ENCODE measurements around the gene VEZT.

Gene VEZT

DNA sequence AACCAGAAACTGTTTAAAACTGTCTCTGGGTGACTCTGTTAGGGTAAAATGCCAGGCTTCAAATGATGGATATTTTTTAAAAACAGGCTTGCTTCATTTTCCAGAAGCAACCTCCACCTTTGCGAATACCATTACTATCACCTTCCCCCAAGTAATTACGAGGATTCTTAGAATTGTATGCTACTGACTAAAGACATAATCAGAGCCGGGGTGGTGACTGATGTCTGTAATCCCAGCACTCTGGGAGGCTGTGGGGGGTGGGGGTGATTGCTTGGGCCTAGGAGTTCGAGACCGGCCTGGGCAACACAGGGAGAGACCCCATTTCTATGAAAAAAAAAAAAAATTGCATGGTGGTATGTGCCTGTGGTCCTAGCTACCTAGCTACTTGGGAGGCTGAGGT lies 38.6 kb upstream of the VEZT start:
- no peak for TF ChIP-seq ZFX (IDR thresholded peaks at IDR 0.05)
- TF ChIP-seq, protein P1, sequence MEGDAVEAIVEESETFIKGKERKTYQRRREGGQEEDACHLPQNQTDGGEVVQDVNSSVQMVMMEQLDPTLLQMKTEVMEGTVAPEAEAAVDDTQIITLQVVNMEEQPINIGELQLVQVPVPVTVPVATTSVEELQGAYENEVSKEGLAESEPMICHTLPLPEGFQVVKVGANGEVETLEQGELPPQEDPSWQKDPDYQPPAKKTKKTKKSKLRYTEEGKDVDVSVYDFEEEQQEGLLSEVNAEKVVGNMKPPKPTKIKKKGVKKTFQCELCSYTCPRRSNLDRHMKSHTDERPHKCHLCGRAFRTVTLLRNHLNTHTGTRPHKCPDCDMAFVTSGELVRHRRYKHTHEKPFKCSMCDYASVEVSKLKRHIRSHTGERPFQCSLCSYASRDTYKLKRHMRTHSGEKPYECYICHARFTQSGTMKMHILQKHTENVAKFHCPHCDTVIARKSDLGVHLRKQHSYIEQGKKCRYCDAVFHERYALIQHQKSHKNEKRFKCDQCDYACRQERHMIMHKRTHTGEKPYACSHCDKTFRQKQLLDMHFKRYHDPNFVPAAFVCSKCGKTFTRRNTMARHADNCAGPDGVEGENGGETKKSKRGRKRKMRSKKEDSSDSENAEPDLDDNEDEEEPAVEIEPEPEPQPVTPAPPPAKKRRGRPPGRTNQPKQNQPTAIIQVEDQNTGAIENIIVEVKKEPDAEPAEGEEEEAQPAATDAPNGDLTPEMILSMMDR (conservative IDR thresholded peaks at IDR 0.05): no peak
- no peak overlapping the region for H3K27ac ChIP-seq

DNA sequence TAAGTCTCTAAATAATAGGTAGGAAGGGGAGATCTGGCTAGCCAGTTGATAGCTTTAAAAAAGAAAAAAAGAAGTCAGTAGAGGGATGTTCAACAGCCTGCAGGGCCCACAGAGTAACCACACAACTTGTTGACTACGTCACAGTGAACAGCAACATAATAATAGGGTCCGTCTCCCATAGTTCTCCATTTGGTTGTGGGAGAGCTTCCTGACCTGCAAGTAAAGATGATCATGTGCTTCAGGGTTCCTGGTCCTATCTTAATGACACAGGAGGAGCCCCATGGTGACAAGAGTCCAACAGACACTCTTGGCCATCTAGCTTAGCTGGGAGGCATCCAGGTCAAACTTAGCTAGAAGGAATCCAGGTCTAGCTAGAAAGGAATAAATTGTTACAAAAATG lies 36.5 kb upstream of the VEZT start:
- TF ChIP-seq, protein P1 (conservative IDR thresholded peaks at IDR 0.05): no peak
- no peak for TF ChIP-seq ZFX (IDR thresholded peaks at IDR 0.05)

GRCh38 chr12:95182868-95183415 lies 34.7 kb upstream of the VEZT start:
- TF ChIP-seq, protein P1 (conservative IDR thresholded peaks at IDR 0.05): no peak
- H3K27ac ChIP-seq: no peak overlapping the region

More for the DNA sequence above, 36.5 kb upstream of the VEZT start:
- no peak overlapping the region for H3K27ac ChIP-seq

DNA sequence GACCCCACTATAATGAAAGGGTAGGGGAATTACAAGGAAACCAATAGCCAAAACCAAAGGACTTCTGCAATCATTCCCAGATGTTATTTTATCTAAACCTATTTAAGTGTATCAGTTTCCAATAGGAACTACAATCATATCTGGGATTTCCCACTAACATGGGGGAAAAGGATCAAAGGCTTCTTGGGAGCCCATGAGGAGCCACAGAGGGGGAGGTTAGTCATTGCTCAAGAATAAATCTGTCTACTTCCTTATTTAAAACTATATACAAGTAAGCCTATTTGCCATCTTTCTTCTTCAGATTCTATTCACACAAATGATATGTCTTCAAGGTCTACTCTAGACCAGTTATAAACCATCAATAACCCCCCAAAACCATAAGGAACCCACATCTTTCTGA lies 33.5 kb upstream of the VEZT start:
- no peak for TF ChIP-seq ZFX (IDR thresholded peaks at IDR 0.05)
- TF ChIP-seq, protein P1 (conservative IDR thresholded peaks at IDR 0.05): no peak
- no peak overlapping the region for H3K27ac ChIP-seq

DNA sequence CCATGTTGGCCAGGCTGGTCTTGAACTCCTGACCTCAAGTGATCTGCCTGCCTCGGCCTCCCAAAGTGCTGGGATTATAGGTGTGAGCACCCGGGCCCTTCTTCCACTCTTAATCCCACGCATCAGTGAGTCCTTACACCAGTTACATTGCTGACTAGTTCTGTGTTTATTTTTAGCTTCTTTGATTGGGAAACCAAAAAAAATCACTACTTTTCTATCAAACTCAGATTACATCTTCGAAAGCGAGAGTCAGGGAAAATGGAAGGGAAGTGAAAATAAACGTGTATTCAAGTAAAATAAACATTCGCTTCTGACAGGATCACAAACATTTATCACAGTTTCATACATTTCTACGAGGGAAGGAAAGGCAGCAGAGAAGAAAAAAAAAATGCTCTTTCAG lies 32.5 kb upstream of the VEZT start:
- no peak for TF ChIP-seq ZFX (IDR thresholded peaks at IDR 0.05)
- TF ChIP-seq, protein P1 (conservative IDR thresholded peaks at IDR 0.05): no peak

GRCh38 chr12:95185854-95186253 lies 31.8 kb upstream of the VEZT start:
- no peak overlapping the region for H3K27ac ChIP-seq
- no peak for TF ChIP-seq ZFX (IDR thresholded peaks at IDR 0.05)
- TF ChIP-seq, protein P1 (conservative IDR thresholded peaks at IDR 0.05): no peak

More for the DNA sequence above, 32.5 kb upstream of the VEZT start:
- H3K27ac ChIP-seq: no peak overlapping the region

DNA sequence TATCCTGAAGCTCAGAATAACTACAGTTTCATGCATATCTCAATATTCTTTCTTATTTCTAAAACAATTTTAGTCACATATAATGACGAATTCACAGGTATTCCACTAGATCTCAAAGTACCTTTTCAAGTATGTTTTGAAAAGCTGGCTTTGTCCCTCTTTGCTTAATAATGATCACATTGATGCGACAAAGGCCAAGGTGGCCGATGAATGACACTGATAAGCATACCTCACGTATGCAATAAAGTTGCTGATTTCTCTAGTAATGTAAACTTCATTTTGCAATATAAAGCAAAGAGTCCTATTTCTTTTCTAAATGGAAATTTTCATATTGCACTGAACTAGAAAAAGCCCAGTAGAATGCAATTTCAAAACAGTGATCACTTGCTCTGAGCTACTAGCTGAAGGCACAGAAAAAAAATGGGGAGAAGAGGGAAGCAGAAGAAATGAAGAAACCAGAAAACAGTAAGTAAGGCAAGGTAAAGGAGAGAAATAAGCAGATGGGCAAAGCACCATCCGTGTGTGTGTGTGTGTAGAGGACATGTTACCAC lies 29.7 kb upstream of the VEZT start:
- H3K27ac ChIP-seq: no peak overlapping the region
- TF ChIP-seq, protein P1 (conservative IDR thresholded peaks at IDR 0.05): no peak
- TF ChIP-seq ZFX (IDR thresholded peaks at IDR 0.05): no peak

Measured in C4-2B (cell line).